NCI-H460 (cell line): Measurements from ENCODE around the gene ECE1. TPM values are rescaled to one million over a fixed set of nuclear protein-coding genes. Genes with fewer than 3 reads are reported as not detected.

Source experiments
- DNase-seq: peaks from one replicate; pipeline ENCODE4 v3.0.0-alpha.2; 2016; ENCODE audit warnings: low read depth; ENCODE audit errors: extremely low read depth
- total RNA-seq: library from RNA; depleted of rRNA; stranded (reverse); fragments of >200 nt; shearing (Covaris generic); gene quantifications from 2 replicates; pipeline ENCODE4 v1.2.3, GENCODE V29; 2014

The ECE1 gene
- total RNA-seq, 1 experiment from 2014 or later: 72.8 TPM

DNA sequence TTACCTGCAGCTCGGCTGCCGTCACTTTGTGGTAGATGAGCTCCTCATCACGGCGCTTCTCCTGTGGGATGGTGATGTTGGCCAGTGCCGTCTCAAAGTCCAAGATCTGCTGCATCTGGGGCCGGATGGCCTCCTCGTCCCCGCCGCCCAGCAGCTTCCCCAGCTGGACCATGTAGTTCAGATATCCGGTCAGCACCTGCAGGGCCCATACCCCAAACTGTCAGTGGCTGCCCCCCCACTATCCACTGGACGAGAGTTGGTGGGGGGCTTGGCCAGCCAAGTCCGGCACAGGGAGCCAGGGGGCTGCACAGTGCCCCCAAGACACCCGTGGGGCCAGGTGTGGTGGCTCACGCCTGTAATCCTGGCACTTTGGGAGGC lies 34.3 kb downstream of the ECE1 start:
- DNase-seq: no peak

DNA sequence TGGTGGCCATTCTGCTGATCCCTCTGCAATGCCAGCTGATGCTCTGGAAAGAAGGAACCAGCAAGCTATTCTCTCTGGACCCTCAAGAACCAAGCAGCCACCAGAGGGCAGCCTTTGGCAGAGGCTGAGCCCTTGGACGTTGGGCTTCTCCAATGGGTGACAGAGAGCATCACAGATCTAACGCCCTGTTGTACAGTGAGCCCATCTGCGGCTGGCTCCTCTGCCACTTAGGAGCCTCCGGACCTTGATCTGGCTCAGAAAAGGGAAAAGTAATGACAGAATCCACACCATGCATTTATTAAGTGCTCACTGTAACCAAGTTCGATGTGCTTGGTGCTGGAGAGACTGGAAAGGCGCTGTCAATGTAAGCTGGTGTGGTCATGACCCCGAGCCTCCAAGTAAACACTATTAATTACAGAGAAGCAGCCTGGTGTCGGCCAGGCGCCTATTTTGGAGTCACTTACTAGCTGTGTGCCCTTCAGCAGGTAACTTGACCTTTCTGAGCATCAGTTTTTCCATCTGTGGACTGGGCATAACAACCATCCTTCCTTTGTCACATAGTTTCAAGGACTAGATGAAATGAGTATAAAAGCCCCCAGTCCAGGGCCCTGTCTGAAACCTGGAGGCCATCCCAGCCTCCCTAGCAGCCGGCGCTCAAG lies 34.9 kb downstream of the ECE1 start:
- DNase-seq: peak; percentile 82

DNA sequence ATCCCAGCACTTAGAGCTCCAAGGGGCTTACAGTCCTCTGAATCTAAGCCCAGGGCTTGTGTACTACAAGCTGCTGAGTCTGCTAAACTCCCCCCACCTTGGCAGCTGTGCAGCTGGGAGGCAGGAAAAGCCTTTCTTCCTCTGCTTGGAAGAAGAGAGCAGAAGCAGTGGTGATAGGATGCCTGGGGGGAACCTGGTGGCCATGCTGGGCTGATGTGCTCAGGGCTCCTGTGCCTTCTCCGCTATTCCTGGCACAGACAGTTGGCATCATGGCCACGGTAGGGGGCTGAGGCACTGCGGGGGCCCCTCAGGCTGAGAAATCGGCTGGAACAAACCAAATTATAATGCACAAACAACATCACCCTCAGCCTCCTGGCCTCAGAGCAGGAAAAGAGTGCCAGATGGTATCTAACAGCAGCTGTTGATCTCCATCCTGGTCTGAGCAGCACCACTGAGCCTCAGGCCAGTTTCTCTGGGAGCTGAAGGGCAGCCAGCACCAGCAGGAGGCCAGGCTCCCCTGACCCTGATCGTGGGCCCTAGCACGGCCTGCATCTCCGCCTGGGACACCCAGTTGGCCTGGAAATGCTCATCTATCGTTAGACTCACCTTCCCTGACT lies 35.8 kb downstream of the ECE1 start:
- DNase-seq: no peak

GRCh38 chr1:21251773-21252471 lies 38.3 kb downstream of the ECE1 start:
- DNase-seq: no peak

- DNase-seq: no peak
These were observed 40.2 kb downstream of the ECE1 start for GRCh38 chr1:21249940-21250493.

- DNase-seq: no peak
These were observed 42.2 kb downstream of the ECE1 start for GRCh38 chr1:21247892-21248715.

DNA sequence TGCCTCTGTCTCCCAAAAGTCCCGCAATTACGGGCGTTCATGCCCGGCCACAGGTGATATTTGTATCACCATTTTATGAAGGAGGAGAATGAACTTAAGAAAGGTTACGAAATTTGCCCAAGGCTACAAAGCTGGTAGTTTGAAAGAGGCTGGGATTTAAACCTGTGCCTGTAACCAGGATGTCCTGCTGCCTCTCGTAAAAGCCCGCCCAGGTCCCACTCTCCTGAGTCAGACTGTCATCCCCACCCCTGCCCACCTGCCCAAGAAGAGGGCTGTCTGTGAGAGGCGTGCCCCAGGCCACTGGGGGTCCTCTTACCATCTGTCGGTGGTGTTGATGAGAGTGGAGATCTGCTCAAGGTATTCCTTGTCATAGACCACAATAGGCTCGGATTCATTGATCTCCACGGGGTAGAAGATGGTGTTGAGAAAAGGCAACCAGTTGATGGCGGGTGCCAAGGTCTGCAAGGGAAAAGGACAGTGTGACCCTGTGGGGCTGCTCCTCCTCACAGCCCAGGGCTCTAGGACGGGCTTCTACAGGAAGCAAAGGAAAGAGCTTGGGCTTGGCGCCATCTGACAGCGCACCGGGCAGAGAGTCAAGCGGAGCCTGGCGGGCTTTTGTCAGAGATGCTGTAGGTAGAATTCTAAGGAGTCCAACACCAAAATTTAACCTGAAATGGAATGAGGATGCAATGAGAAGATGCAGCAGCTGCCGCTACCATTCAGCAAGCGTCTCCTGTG lies 43.2 kb downstream of the ECE1 start:
- DNase-seq: no peak

DNA sequence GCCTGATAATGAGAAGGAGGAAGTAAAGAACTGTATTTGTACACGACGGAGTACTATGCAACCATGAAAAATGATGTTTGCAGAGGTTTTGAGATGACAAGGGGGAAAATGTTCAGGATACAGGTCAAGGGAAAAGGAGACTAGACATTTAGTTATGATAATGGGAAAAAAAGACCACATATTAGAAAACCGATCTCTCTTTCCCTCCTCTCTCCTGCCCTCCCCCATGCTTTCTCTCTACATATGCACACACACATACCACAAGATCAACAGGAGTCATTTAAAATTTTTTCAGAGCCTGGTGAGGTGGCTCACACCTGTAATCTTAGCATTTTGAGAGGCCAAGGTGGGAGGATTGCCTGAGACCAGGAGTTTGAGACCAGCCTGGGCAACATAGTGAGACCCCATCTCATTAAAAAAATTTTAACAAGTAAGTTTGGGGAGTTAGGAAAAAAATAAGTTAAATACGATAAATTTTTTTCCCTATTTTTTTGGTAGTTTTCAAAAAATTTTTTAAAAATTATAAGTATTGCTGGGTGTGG lies 44.5 kb downstream of the ECE1 start:
- no peak for DNase-seq

GRCh38 chr1:21244986-21245687 lies 45.1 kb downstream of the ECE1 start:
- DNase-seq: no peak

DNA sequence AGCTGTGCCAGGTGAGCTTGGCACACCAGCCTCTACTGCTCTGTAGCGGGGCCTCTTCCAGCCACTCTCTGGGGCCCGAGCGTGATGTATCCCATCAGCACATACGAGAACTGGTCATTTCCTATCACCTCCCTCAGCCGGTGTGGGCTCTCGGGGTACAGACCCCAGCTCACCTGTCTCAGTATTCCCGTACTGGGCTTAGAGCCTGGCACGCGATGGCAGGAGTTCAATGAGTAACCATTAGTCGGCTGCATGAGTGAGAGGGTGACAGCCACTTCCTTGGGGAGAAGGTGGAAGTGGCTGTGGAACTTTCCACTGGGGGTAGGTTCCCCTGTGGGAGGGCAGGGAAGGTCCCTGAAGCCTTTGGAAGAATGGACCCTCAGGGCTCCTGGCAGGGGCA lies 46.1 kb downstream of the ECE1 start:
- no peak for DNase-seq

DNA sequence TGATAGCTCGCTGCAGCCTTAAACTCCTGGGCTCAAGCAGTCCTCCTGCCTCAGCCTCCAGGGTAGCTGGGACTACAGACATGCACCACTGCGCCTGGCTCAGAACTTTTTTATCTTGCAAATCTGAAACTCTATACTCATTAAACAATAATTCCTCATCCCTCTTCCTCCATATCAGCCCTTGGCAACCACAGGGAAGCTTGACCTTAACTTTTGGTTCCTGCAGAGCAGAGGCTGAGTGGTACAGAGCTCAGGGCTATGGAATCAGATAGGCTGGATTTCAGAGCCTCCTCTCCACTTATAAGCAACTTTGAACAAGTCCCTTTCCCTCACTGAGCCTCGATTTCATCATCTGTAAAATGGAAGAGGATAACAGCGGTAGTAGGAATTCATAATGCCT lies 47.4 kb downstream of the ECE1 start:
- no peak for DNase-seq

DNA sequence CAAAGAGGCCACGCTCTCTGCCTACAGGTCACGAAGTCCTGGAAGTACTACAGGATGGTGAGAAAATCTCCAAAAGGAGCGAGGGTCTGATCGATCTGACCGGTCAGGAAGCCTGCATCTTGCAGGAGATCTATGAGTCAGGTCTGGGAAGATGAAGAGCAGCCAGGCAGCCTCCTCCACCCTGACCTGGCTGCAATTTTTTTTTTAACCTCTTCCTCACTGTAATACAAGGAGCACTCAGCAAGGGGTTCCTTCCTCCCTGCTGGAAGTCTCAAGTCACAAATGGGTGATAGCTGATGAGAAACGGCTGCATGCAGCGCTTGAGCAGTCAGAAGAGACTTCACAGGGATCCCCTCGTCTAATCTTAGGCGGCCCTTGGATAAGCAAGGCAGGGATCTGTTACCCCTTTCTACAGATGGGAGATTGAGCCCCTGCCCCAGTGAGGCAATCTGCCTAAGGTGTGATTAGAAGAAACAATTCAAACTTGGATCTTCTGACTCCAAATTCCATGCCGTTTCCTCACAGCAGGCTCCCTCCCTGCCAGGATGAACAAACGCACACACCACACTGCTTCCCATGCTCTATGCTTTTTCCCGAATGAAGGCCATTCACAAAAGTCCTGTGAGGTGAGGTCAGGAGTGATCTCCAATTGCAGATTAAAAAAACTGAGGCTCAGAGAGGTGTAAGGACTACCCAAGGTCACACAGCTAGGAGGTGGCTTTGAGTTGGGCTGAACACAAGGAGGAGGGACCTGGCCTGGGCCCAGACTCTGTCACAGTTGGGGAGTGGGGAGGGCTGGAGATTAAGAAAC lies 48.3 kb downstream of the ECE1 start:
- DNase-seq: no peak

DNA sequence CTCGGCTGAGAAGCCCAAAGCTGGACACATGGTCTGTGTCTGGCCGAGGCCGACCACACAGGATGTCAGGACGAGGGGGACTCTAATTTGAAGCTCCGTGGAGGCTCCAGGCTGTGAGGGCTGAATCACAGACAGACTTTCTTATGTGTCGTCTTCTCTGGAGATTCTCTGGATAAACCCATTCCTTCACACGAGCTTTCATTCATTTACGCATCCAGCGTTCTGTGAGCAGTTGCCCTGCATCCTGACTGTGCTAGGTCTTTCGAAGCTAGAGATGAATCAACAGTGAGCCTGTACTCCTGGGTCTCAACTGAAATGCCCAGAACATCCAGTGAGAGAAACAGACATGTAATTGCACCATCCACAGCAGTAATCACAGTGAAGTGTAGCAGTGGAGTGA lies 49.6 kb downstream of the ECE1 start:
- DNase-seq: no peak

- DNase-seq: no peak
These were observed 51.0 kb downstream of the ECE1 start for GRCh38 chr1:21239221-21239620.

DNA sequence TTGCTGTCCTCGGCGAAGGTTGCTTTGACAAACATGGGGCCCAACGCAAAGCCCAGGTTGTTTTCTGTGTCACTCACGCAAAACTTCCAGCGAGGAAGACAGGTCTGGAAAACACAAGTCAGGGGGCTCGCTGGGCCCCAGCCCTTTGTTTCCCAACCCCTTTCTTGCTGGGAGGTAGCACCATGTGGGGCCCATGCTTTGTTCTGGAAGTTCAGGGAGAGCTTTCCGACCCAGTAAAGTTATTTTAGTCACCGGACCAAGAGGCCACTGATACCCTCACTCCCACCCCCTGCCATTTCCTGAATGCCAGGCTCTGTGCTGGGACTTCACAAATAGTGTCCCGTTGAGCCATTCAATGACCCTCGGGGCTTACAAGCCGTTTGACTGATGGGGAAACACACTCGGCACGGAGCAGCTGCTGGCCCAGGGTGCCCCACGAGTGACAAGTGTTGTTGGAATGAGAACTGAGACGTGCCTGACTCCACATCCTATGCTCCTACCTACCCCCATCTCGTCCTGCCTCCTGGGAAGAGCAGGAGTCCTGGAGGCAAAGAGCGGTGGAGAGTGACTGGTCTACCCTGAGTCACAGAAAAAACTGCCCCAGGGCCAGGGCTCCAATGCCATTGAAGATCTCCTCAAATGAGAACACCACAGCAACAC lies 52.0 kb downstream of the ECE1 start:
- DNase-seq: no peak

- no peak for DNase-seq
These were observed 52.7 kb downstream of the ECE1 start for GRCh38 chr1:21237446-21238088.

DNA sequence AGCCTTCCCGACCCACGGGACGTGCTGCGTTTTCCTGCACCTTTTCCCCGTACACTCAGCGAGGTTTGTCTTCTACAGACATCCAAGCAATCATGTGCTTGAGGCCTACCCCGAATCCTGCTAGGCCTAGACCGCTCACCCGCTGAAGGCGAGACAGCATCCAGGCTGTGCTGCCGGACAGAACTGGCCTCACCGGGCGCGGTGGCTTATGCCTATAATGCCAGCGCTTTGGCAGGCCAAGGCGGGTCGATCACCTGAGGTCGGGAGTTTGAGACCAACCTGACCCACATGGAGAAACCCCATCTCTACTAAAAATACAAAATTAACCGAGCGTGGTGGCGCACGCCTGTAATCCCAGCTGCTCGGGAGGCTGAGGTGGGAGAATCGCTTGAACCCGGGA lies 54.1 kb downstream of the ECE1 start:
- no peak for DNase-seq

DNA sequence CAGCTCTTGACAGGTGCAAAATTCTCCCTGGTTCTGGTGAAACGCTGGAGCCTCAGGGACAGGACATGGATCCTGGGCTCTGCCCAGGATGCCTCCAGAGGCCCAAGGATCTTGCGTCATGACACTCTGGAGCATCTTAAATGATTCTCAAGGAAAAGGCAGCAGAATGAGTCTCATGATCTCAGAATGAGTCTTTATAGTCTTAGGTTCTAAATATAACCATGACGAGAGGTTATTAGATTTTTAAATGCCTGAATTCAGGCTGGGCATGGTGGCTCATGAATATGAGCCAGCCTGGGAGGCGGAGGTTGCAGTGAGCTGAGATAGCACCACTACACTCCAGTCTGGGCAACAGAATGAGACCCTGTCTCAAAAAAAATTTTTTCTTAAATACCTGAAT lies 55.5 kb downstream of the ECE1 start:
- DNase-seq: no peak
